Vagina (tissue), 2 donors: ENCODE data around the gene TMEM35B. TPM values are rescaled to one million over a fixed set of nuclear protein-coding genes. Genes with fewer than 3 reads are reported as not detected.
"Not testable (repeated sequence)": the region's sequence is repeated elsewhere in the genome, so short reads cannot be mapped to it uniquely, and the experiment has no call there.

Source experiments
- DNase-seq, 2 donors: peaks; one replicate each; pipeline ENCODE4 v3.0.0-alpha.2; 2017; ENCODE audit errors: extremely low spot score in 2 of 2
- H3K27ac ChIP-seq: fragments of 200-600 bp; sonication (generic); one replicate; pipeline ENCODE4 v1.5.1; 2019
- H3K27me3 ChIP-seq: fragments of 200-600 bp; sonication (generic); one replicate; pipeline ENCODE4 v1.5.1; 2019
- H3K36me3 ChIP-seq, 2 donors: fragments of 200-600 bp; sonication (generic); one replicate each; pipeline ENCODE4 v1.5.1; 2017 to 2019
- H3K4me1 ChIP-seq: fragments of 200-600 bp; sonication (generic); one replicate; pipeline ENCODE4 v1.5.1; 2019
- H3K4me3 ChIP-seq, 2 donors: fragments of 200-600 bp; sonication (generic); 1 replicate in 1 of 2; 2 replicates in 1 of 2; pipeline ENCODE4 v1.5.1; 2016 to 2019
- H3K9me3 ChIP-seq: fragments of 200-600 bp; sonication (generic); one replicate; pipeline ENCODE4 v1.5.1; 2019
- POLR2A ChIP-seq, 2 donors: fragments of 450-650 bp; IDR thresholded peaks; one replicate each; pipeline ENCODE4 v1.6.1; 2017; ENCODE audit warnings: antibody characterized with exemption in 2 of 2, mild to moderate bottlenecking in 2 of 2, moderate library complexity in 2 of 2
- POLR2AphosphoS5 ChIP-seq, 2 donors: sonication (generic); formaldehyde crosslinking; IDR thresholded peaks; one replicate each; pipeline ENCODE4 v1.9.0; 2017; ENCODE audit warnings: antibody characterized with exemption in 2 of 2, mild to moderate bottlenecking in 2 of 2, low read depth in 1 of 2; ENCODE audit not compliant: insufficient read depth in 1 of 2
- intact Hi-C: fragments of 100-400 bp; cut with DNase I; formaldehyde crosslinking; loops from one replicate; pipeline ENCODE4 v1.15.1; 2023
- total RNA-seq: library from RNA; depleted of rRNA; stranded (reverse); fragments of >200 nt; gene quantifications from one replicate; pipeline ENCODE4 v1.2.3, GENCODE V29; 2016
- TF ChIP-seq, protein P1 (sequence below), 3 experiments: fragments of 450-650 bp in 2 of 3; fragments of 200-600 bp in 1 of 3; sonication (generic) in 1 of 3; IDR thresholded peaks; one replicate each; pipeline ENCODE4 v1.5.1; 2017 to 2019; ENCODE audit warnings: antibody characterized with exemption in 3 of 3, mild to moderate bottlenecking in 2 of 3, moderate library complexity in 2 of 3

The TMEM35B gene
- total RNA-seq, 1 donor from 2014 or later, result 44.0 TPM

DNA sequence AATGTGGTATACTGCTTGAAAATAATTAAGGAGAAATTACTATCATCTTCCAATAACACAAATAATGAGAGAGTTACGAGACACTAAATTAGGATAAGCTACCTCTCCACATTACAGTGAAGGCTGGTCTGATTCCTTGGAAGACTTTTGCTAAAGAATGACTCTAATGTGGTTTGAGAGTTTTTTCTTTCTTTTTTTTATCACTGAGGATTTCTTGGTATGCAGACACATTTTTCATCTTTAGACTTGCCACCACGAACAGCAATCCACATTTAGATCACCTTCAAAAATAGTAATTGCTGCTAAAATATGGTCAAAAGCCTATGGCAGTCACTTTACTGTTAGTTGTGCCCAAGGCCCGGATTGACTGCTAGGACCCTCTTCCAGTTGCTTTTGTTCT is 16.6 kb upstream of the TMEM35B start:
- intact Hi-C loops, result no loop called here
- H3K27ac ChIP-seq, result no peak overlapping the region
- H3K4me1 ChIP-seq, result no peaks in the 10 kb centered on the region
- H3K4me3 ChIP-seq, result no peak overlapping the region
- no peaks in the 10 kb centered on the region for H3K9me3 ChIP-seq
- no peaks in the 10 kb centered on the region for H3K27me3 ChIP-seq
- TF ChIP-seq POLR2AphosphoS5 (IDR thresholded peaks at IDR 0.05; ENCODE audit: insufficient read depth in 1 of 2, low read depth in 1 of 2) (no peak), POLR2A (IDR thresholded peaks at IDR 0.05) (no peak)
- TF ChIP-seq, protein P1, sequence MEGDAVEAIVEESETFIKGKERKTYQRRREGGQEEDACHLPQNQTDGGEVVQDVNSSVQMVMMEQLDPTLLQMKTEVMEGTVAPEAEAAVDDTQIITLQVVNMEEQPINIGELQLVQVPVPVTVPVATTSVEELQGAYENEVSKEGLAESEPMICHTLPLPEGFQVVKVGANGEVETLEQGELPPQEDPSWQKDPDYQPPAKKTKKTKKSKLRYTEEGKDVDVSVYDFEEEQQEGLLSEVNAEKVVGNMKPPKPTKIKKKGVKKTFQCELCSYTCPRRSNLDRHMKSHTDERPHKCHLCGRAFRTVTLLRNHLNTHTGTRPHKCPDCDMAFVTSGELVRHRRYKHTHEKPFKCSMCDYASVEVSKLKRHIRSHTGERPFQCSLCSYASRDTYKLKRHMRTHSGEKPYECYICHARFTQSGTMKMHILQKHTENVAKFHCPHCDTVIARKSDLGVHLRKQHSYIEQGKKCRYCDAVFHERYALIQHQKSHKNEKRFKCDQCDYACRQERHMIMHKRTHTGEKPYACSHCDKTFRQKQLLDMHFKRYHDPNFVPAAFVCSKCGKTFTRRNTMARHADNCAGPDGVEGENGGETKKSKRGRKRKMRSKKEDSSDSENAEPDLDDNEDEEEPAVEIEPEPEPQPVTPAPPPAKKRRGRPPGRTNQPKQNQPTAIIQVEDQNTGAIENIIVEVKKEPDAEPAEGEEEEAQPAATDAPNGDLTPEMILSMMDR (IDR thresholded peaks at IDR 0.05), result no peak
- no peak for DNase-seq
- peaks cover 0 to 30% of the 10 kb centered on the region in 2 donors for H3K36me3 ChIP-seq

DNA sequence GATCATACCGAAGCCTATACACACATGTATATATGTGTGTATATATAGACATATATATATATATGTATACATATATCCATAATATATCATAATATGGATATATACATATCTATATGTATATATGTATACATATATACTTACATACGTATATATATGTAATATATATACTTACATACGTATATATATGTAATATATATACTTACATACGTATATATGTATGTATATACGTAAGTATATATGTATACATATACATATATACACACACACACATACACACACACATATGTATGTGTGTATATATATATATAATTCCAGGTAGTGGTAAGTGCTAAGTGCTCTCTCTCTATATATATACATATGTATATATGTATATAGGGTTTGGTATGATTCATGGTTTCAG is 9.7 kb upstream of the TMEM35B start:
- intact Hi-C loops, result no loop called here
- H3K4me1 ChIP-seq, result no peaks in the 10 kb centered on the region
- no peak overlapping the region for H3K4me3 ChIP-seq
- no peaks in the 10 kb centered on the region for H3K27me3 ChIP-seq
- H3K27ac ChIP-seq, result no peak overlapping the region
- peaks cover 0 to 7% of the 10 kb centered on the region in 2 donors for H3K36me3 ChIP-seq
- TF ChIP-seq POLR2A (IDR thresholded peaks at IDR 0.05), result no peak
- TF ChIP-seq, protein P1 (IDR thresholded peaks at IDR 0.05), result no peak
- TF ChIP-seq POLR2AphosphoS5 (IDR thresholded peaks at IDR 0.05; ENCODE audit: insufficient read depth in 1 of 2, low read depth in 1 of 2), result no peak
- no peaks in the 10 kb centered on the region for H3K9me3 ChIP-seq
- no peak for DNase-seq

DNA sequence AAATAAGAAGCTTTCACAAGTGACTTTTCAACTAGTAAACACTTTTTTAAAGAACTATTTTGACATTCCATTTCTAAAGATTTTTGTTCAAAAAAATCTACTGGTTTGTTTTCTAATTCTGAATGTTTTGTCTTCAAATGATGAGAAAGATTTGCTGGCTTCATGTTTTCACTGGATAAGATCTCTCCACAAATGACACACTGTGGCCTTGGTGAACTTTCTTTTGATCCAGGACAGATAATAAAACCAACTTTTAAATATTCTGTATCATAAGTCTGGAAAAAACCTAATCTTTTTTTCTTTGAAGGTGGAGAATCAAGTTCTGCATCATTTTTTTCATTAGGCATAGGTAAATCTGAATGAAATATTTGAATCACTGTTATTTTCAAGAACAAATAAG is 3.4 kb upstream of the TMEM35B start:
- TF ChIP-seq, protein P1 (IDR thresholded peaks at IDR 0.05), result no peak
- TF ChIP-seq POLR2A (IDR thresholded peaks at IDR 0.05) (no peak), POLR2AphosphoS5 (IDR thresholded peaks at IDR 0.05; ENCODE audit: insufficient read depth in 1 of 2, low read depth in 1 of 2) (no peak)
- H3K36me3 ChIP-seq, result no peaks in the 10 kb centered on the region
- H3K27me3 ChIP-seq, result no peaks in the 10 kb centered on the region
- peaks cover 20% of the 10 kb centered on the region for H3K4me1 ChIP-seq
- no peak overlapping the region for H3K4me3 ChIP-seq
- no peaks in the 10 kb centered on the region for H3K9me3 ChIP-seq
- intact Hi-C loops, result no loop called here
- no peak overlapping the region for H3K27ac ChIP-seq
- no peak for DNase-seq

DNA sequence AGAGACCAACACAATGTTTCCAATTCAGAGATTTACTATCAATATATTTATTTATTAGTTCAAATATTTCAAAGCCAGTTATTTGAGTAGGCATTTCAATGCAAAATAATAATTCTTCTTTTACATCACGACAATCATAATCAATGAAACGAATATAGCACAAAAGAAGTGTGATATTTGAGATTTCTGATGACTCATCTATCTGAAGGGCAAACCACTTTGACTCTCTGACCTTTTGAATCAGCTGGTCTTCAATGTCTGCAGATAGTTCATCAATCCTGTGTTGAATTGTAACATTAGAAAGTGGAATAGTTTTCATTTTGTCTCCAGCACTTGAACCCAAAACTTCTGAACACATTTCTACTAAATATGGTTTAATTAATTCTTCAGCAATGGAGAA is 3.0 kb upstream of the TMEM35B start:
- Histone ChIP-seq H3K36me3 (no peaks in the 10 kb centered on the region), H3K27me3 (no peaks in the 10 kb centered on the region), H3K9me3 (no peaks in the 10 kb centered on the region), H3K4me1 (peaks cover 24% of the 10 kb centered on the region), H3K4me3 (no peak overlapping the region), H3K27ac (no peak overlapping the region)
- TF ChIP-seq, protein P1 (IDR thresholded peaks at IDR 0.05), result no peak
- TF ChIP-seq POLR2AphosphoS5 (IDR thresholded peaks at IDR 0.05; ENCODE audit: insufficient read depth in 1 of 2, low read depth in 1 of 2) (no peak), POLR2A (IDR thresholded peaks at IDR 0.05) (no peak)
- no peak for DNase-seq
- intact Hi-C loops, result no loop called here

DNA sequence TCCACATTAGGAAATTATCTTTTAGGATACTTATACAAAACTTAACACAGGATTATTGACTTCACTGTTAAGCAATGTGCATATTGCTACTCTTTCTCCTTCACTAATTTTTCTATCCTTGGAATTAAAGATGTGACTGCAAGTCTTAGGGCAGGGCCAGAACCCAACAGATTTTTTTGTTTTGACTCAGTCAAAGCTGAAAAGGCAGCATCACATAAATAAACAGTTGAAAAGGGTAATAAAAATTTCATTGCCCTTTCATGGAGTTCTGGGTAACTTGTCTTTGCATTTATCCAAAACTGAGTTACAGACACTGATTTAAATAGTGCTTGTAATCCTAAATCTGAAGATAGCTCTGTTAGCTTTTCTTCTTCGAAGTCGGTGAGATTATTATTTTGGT is 1.9 kb upstream of the TMEM35B start:
- Histone ChIP-seq H3K36me3 (no peaks in the 10 kb centered on the region), H3K4me1 (peaks cover 31% of the 10 kb centered on the region), H3K9me3 (no peaks in the 10 kb centered on the region), H3K4me3 (no peak overlapping the region), H3K27me3 (no peaks in the 10 kb centered on the region), H3K27ac (no peak overlapping the region)
- intact Hi-C loops, result no loop called here
- no peak for DNase-seq
- TF ChIP-seq, protein P1 (IDR thresholded peaks at IDR 0.05), result no peak
- TF ChIP-seq POLR2AphosphoS5 (IDR thresholded peaks at IDR 0.05; ENCODE audit: insufficient read depth in 1 of 2, low read depth in 1 of 2), result no peak
- TF ChIP-seq POLR2A (IDR thresholded peaks at IDR 0.05), result no peak

DNA sequence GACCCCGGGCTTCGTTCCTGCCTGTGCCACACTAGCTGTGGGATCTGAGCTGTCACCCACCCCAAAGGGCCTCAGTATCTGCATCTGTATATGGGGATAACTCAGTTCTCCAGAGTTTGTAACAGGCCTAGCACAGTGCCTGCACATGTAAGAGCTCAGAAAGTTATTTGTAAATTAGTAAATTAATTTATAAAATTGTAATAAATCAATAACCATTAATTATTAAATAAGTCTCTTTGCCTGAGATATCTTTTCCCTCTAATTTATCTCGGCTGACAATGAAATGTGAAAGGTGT is 410 bp upstream of the TMEM35B start:
- Histone ChIP-seq H3K4me3 (peak overlapping the region; percentile 70 to 74), H3K27ac (peak overlapping the region; percentile 94), H3K4me1 (peaks cover 31% of the 10 kb centered on the region)
- DNase-seq, H3K9me3 ChIP-seq, H3K36me3 ChIP-seq, intact Hi-C loops, H3K27me3 ChIP-seq: not testable (repeated sequence)
